ENCODE data around the gene DDX6.

The DDX6 gene

DNA sequence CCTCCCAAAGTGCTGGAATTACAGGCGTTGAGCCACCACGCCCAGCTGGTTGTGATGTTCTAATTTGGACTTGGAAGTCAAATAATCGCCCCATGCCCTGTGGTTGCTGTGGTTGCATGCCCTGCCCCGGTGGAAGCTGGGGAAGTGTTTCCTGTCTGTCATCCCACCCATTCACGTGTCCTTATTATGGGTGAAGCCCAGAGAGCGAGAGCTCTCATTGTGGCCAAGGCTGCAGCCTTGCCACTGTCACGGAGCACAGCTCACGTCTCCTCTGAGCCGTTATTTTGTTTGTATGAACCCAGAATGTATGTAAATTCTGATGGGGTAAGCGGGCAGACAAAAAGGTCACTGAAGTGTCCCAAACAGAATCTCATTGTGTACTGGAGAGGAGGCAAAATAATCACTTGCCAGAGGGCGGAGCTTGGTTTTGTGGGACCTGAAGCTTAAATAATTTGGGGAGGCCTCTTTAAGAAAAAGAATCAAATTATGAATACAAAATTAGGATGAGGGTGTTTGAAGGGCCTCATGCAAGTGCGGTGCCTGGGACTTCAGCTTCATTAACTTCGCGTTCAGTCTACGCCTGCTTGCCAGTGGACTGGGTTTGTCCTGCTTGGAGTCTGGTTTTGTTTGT lies 85.7 kb downstream of the DDX6 start (continued):
- TF ChIP-seq ZNF24 (tag by site-specific recombination; IDR thresholded peaks at IDR 0.05) (no peak), SP2 (tag by site-specific recombination; IDR thresholded peaks at IDR 0.05) (no peak), ZNF76 (tag by site-specific recombination; IDR thresholded peaks at IDR 0.05; ENCODE audit: borderline replicate concordance, low read depth) (no peak), ZNF214 (tag by site-specific recombination; IDR thresholded peaks at IDR 0.05; ENCODE audit: borderline replicate concordance) (no peak), GLI4 (tag by site-specific recombination; IDR thresholded peaks at IDR 0.05) (no peak), ZNF664 (tag by site-specific recombination; IDR thresholded peaks at IDR 0.05) (no peak)
- TF ChIP-seq, protein P1, sequence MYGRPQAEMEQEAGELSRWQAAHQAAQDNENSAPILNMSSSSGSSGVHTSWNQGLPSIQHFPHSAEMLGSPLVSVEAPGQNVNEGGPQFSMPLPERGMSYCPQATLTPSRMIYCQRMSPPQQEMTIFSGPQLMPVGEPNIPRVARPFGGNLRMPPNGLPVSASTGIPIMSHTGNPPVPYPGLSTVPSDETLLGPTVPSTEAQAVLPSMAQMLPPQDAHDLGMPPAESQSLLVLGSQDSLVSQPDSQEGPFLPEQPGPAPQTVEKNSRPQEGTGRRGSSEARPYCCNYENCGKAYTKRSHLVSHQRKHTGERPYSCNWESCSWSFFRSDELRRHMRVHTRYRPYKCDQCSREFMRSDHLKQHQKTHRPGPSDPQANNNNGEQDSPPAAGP (tag by site-specific recombination; IDR thresholded peaks at IDR 0.05): no peak

DNA sequence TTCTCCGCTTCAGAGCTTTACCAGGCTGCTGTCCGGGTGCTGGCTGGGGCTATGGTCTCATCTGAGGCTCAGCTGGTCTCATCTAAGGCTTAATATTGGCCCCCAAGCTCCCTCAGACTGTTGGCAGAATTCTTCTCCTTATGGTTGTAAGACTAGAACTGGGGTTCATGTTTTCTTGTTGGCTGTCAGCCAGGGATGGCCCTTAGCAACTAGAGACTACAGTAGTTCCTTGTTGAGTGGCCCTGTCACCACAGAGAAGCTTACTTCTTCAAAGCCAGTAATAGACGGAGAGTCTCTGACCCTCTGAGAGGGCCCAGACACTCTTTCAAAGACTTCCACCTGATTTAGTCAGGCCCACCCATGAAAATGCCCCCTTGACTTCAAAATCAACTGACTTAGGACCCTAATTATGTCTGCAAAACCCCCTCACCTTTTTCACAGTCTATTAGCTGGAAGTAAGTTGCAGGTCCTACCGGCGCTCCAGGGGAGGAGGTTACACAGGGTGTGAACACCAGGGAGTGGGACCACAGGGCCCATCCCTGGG lies 87.3 kb downstream of the DDX6 start:
- Histone ChIP-seq H3K4me3 (ENCODE audit: low read depth, low read length) (no peak overlapping the region), H3K36me3 (ENCODE audit: control insufficient read depth in 2 of 2, insufficient read depth in 1 of 2, low read length in 2 of 2) (no peaks in the 10 kb centered on the region), H3K9me3 (ENCODE audit: control insufficient read depth, insufficient read depth, low read depth, low read length) (no peaks in the 10 kb centered on the region), H3K27ac (ENCODE audit: extremely low read depth, low read depth, low read length) (no peak overlapping the region), H3K4me1 (ENCODE audit: control insufficient read depth, insufficient read depth, low read length) (no peaks in the 10 kb centered on the region)
- ChIA-PET CTCF (interaction anchor here (0.7 to 1.1 kb wide), 3 partner anchors 14 to 523 kb away, joined by 3 to 4 read pairs (median 3); no protein-coding TSS in a partner anchor), POLR2A (interaction anchor here (0.6 kb wide), 1 partner anchor 231 kb away, joined by 5 read pairs; no protein-coding TSS in a partner anchor)
- TF ChIP-seq ZNF10 (tag by site-specific recombination; IDR thresholded peaks at IDR 0.05): peak; percentile 63
- no peak for TF ChIP-seq ZNF473 (tag by site-specific recombination; IDR thresholded peaks at IDR 0.05)

DNA sequence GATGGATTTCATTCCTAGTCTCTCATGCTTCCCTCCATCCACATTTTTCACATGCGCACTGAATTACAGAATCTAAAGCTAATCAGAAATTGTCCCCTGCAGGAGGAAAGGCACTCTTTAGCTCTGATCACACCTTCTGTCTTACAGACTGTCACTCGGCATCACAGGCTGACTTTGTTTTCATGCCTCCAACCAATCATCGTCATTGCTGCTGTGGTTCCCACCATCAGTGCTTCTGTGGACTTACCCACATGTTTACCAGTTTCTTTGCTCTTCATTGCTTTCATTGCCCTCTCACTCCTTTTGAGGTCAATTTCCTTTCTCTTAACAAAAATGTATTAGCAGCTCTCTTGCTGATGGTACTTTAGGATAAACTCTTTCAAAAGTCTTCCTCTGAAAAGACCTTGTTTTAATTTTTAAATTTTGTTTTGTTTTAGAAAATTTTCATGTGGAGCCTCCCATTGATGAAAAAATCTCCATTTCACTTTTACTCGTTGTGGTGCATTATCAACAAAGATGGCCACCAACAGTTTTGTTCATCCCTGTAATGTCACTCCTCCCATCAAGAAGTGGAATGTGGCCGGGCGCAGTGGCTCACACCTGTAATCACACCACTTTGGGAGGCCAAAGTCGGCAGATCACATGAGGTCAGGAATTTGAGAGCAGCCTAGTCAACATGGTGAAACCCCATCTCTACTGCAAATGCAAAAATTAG lies 91.3 kb downstream of the DDX6 start:
- Histone ChIP-seq H3K4me1 (ENCODE audit: control insufficient read depth, insufficient read depth, low read length) (no peaks in the 10 kb centered on the region), H3K36me3 (ENCODE audit: control insufficient read depth in 2 of 2, insufficient read depth in 1 of 2, low read length in 2 of 2) (no peaks in the 10 kb centered on the region), H3K9me3 (ENCODE audit: control insufficient read depth, insufficient read depth, low read depth, low read length) (no peaks in the 10 kb centered on the region), H3K27ac (ENCODE audit: extremely low read depth, low read depth, low read length) (no peak overlapping the region), H3K4me3 (ENCODE audit: low read depth, low read length) (no peak overlapping the region)
- TF ChIP-seq, protein P2, sequence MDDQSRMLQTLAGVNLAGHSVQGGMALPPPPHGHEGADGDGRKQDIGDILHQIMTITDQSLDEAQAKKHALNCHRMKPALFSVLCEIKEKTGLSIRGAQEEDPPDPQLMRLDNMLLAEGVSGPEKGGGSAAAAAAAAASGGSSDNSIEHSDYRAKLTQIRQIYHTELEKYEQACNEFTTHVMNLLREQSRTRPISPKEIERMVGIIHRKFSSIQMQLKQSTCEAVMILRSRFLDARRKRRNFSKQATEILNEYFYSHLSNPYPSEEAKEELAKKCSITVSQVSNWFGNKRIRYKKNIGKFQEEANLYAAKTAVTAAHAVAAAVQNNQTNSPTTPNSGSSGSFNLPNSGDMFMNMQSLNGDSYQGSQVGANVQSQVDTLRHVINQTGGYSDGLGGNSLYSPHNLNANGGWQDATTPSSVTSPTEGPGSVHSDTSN (CRISPR knock-in tag; IDR thresholded peaks at IDR 0.05): no peak
- no peak for TF ChIP-seq ZBTB21 (tag by site-specific recombination; IDR thresholded peaks at IDR 0.05)
- TF ChIP-seq ZNF701 (tag by site-specific recombination; IDR thresholded peaks at IDR 0.05): no peak
- TF ChIP-seq TCF7L2 (IDR thresholded peaks at IDR 0.05; ENCODE audit: borderline replicate concordance, low read depth, low read length): no peak
- no peak for TF ChIP-seq ZNF24 (tag by site-specific recombination; IDR thresholded peaks at IDR 0.05)
- TF ChIP-seq ZNF221 (tag by site-specific recombination; IDR thresholded peaks at IDR 0.05; ENCODE audit: borderline replicate concordance): no peak
- no peak for TF ChIP-seq ZNF664 (tag by site-specific recombination; IDR thresholded peaks at IDR 0.05)
- ChIA-PET POLR2A (no interaction called here), CTCF (interaction anchor here (0.6 to 3.4 kb wide), 3 partner anchors 10 to 379 kb away, joined by 3 to 17 read pairs (median 3); no protein-coding TSS in a partner anchor)

Data from HEK293 (cell line).